HG02623 (cell line): Measurements from ENCODE around the gene SND1.

ENCODE experiments used
- ATAC-seq: cut with Tn5 transposase; IDR thresholded peaks from one replicate; pipeline ENCODE4 v1.9.1; 2021; ENCODE audit warnings: moderate library complexity; ENCODE audit not compliant: unreplicated experiment

Gene SND1

DNA sequence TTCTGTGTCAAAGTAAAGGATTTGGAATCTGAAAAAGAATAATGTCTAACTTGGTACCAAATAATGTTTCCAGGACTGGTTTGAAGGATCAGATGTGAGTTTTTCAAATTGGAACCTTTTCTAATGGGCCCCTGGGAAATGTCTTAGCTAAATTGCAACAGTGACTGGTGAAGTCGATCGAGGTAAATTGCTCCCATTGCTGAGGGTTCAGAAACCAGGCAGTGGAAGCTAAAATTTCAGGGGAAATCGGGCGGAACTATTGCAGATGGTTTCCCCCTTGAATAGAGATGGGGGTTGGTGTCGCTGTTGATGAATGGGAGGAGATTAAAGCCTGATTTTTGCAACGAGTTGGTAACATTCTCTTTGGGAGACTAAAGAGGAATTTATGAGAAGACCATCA is 112.7 kb downstream of the SND1 start:
- ATAC-seq, result no peak

DNA sequence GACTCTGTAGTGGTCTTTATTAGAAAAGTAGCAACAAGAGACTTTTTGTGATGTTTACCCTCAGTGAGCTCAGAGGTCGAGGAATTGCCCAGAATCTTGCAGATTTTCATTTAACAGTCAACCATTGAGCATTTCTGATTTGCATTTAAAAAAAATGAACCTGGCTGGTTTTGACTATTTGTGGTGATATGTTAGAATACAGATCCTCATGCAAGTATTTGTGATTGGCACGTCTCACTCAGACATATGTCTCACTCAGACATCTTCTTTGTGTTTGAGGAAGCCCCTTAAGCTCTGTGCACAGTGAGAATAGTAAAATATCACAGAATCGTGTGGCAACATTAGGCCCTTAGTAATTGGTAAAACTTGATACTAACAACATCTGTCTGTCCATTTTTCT is 113.2 kb downstream of the SND1 start:
- ATAC-seq, result no peak

DNA sequence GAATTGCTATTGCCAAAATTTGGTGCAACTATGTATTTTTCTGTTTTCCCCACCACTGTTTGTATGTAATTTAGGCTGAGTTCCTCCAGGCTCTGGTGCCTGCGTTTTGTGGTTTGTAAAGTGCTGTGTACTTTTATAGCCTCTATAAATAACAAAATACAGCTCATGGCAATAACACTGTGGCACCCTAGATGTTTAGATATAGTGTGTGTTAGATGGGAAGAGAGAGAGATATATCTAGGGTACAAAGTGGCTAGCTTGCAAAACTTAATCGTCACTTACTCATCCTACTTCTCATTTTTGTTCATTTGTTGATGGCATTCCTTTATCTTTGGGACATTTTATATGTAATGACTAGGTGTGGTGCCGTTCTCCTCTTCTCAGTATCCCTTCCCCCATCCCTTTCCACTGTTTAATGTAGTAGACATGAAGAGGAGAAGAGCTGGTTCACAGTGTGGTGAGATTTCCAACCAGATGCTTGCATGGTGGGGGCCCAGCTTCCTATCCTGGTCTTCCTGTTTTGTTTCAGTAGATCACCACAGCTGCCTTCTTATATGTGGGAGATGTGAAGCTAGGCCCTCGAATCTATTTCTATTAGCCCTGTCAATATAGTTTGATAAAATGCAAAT is 115.0 kb downstream of the SND1 start:
- ATAC-seq, result no peak

- no peak for ATAC-seq
These were observed 116.2 kb downstream of the SND1 start for GRCh38 chr7:127768241-127768640.

DNA sequence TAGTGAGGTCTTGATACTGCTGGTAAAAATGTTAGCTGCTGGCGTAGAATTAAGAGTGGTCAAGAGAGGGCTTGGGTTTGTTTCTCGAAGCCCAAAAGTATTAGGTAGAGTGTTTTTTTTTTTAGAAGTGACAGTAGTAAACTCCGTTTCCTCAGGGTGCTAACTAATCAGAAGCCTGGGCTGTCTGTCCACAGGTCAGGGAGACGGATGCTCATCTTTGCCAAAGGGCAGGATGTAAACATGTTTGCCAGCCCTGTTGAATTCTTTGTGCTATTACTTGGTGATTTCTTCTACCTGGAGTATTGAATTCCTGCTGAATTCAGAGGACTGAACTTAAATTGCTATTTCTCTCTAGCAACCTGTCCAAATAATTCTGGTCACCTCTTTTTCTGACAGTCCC is 117.1 kb downstream of the SND1 start:
- no peak for ATAC-seq

DNA sequence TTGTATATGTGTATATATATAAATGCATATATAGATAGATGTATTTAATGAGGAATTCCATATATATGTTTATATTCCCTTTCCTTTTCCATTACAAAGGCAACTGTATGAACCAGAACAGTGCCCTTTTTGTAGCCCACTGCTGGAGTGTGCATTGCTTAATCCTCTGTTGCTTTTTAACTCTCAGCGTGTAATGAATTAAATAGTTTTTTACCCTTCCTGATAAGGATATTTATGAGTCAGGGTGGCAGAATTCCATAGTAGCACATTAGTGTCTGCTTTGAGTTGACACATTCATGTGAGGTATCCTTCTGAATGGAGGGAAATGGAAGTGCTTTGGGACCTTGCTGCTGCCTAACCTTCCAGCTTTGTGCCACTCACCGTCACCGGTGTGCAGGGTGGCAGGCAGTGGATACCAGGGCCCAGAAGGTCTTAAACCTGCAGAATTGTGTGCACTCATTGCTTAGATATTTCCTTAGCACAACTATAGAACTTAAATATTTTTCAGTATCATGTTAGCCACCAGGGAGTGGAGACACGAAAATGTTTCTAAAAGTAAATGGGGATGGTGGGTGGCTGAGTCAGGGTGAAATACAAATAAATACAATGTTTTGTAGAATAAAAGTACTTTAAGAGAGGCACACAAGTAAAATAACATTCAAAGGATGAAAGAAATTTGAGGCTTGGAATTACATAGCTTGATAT is 117.9 kb downstream of the SND1 start:
- ATAC-seq, result no peak

GRCh38 chr7:127770885-127771284 is 118.9 kb downstream of the SND1 start:
- no peak for ATAC-seq

DNA sequence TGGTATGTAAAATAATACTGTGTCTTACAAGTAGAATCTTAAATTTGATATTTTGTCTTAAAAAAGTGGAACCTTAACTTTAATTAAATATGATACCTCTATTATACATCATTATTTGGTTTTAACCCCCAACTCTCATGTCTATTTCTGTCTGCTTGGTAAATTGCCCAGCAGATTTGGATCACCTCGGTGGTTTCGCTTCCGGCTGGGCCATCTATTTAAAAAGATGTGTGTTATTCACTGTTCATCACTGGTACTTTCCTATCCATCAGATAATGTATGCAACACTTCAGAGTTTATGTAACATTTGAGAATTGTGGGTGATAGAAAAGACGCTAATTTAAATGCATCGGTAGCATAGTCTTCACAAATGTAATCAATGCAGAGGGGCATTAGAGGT is 119.7 kb downstream of the SND1 start:
- no peak for ATAC-seq

GRCh38 chr7:127776776-127777386 is 124.9 kb downstream of the SND1 start:
- ATAC-seq, result no peak

- ATAC-seq, result no peak
These were observed 128.5 kb downstream of the SND1 start for GRCh38 chr7:127780489-127780888.

DNA sequence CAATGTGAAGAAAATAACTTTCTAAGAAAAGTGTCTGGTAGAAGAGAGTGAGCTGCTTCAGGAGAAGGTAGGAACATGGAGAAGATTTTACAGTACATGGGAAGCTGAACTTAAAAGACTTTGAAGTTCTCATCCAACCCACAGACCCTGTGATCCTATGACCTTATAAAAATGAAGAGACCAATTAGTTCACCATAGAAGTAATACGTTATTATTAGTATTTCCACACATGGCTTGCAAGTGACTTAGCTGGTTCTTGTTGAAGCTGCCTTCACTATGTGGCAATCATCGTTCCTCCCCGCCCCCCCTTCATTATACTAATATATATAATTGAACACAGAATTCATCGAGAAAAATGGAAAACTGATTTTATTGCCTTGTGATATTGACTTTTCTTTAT is 129.1 kb downstream of the SND1 start:
- ATAC-seq, result no peak

DNA sequence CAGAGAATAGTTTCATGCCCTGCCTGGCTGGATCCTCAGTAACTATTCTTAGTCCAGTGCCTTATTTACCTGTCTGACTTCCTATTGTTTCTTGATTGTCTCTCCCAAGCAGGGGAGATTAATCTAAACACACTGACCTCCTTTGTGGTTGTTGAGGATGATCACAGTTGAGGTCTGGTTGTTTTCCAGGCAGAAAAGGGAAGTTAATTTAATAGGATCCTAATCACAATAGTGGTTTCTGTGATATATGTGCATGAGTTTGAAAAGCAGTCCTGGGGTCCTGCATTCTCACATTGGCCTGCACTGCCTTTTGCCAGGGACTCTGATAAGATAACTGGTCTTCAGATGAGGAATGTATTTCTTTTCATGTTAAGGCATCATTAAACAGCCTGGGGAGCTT is 130.1 kb downstream of the SND1 start:
- no peak for ATAC-seq

DNA sequence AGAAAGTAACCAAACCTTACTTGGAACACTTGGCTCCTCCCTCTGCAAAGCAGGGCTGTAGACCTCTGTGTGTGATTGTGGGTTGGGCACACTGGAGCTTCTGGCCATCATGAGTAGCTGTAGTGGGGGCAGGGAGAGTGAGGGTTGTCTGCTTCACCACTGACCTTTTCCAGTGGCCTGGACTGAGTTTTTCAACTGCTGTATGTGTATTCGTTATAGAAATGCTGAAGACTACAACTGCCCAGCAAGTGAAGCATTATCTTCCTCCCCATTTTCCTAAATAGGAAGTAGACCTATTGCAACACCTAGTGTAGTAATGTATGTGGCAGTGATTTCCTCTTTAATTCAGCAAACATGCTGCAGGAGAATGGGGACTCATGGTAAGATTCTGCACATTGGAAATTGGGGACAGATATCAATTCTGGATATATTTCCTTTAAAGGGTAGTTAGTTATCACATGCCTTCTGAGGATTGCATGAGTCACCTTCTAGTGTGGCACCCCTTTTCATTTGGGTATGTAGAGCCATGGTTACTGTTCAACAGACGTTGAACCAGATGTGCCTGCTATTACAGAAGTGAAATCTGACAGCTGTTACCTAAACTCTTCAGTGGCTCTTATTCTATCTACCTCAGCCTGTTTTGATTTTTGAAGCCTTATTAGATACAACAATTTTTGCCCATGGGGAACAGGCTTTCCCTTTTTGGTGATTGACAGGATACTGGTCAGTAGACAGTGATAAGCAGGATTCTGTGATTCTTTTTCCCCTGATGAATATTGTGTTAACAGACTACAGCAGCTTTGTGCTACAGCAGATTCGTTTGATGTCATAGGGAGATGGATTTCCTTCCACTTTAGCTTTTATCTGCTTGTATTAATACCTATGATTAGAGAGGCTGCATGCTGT is 130.9 kb downstream of the SND1 start:
- ATAC-seq, result peak; percentile 70

DNA sequence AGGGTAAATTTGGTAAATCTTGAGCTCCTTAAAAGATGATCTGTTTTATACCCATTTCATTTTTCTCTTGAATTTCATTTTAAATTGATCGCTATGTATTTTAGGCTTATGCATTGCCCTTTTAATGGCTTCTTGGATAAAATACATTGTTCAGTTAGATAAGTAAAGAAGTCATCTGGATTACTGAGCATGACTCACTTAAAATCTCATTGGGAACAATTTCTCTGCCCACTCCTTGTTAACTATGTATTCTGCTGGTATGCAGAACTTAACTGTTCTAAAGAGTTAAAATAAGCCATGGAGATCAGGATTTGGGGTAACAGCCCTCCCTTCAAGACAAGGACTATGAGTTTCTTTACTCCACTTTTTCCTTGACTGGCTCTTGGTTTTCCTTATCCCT is 134.2 kb downstream of the SND1 start:
- ATAC-seq, result no peak

DNA sequence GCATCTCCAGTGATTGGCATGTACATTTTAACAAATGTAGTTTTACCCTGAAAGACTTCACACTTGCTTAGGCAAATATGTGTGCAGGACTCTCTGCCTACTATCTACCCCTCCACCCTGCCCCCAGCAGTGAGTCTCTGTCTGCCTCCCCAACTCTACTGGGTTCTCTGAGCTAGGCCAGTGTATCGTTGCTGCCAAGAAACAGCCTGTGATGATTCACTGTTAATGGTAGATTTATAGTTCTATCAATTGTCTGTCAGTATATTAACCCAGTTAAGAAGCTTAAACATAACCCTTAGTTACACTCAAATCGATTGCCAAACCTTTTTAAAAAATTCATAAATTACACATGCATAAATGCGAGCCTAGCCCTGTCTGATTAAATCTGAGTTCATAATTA is 137.0 kb downstream of the SND1 start:
- no peak for ATAC-seq

GRCh38 chr7:127791446-127792189 is 139.6 kb downstream of the SND1 start:
- ATAC-seq, result no peak

DNA sequence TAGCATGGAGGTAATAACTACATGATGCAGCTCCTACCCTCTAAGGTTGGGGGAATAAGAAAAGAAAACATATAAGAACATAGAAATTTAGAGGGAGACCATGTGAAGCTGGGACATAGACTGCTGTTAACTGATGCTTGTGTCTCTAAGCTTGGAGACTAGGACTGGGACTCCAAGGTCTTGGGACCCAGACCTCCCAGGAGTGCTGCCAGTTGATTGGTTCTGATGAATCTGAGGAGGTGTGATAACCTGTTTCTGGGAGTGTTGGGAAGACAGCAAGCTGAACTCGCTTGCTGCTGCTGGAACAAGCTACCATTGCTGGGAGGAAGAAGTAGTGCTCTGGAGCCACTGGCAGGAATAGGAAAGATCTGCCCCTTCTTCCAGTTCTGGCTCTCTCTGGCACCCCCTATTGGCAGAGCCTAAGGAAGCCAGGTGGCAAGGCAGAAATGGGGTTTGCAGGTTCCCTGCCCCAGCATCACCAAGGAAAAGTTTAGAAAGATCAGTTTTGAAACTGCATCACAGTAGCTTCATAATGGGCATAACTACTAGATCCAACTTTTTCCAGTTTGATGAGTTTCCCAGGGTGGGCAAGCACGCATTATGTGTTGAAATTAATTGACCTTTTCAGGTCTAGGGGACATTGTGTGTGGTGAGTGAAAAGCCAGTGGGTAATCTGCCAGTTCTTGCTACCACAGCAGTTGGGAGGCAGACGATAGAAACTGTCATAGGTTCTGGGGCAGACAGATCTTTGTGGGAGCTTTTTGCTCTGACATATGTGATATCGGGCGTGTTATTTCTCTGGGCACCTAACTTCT is 140.7 kb downstream of the SND1 start:
- ATAC-seq, result peak; percentile 45

DNA sequence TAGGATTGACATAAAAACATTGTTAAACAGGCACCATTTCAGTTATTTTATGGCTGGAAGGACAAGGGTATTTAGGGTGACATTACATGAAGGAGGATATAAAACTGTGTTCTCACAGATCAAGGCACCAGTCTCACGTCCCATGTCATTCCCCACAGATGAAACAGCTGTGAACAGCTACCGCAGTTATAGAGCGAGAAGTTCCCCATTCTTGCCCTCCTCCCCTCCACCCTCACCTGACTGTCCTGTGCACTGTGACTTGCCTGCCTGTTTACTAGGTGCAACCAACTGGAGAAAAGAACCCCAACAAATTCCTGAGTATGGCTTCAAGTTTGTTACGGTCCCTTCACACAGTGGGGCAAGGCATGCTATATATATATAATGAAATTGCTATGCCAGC is 141.6 kb downstream of the SND1 start:
- ATAC-seq, result no peak

DNA sequence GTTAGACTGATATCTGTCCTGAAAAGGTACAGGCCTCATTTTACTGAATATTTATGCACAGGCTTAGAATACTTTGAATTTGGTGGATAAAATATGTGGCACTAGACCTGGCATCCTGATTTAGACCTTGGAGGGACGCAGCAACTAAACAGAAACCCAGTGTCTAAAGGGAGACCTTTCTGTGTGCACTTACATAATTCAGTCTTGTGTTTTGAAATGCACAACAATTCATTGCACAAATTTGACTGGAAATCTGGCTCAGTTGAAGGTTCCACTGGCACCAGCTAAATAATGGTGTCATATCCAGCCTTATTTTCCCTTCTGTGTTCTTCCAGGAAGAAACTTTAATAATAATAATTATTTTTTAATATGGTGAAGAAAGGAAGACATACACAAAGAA is 142.1 kb downstream of the SND1 start:
- no peak for ATAC-seq

- ATAC-seq, result no peak
These were observed 142.6 kb downstream of the SND1 start for GRCh38 chr7:127794551-127794950.
